Testis (tissue), 2 donors: ENCODE measurements around the gene RHBDD3.

Source experiments
- CTCF ChIP-seq, 3 experiments: fragments of 450-650 bp in 2 of 3; fragments of 200-600 bp in 1 of 3; sonication (generic) in 1 of 3; IDR thresholded peaks; one replicate each; pipeline ENCODE4 v1.5.1; 2016 to 2019; ENCODE audit warnings: antibody characterized with exemption in 3 of 3, mild to moderate bottlenecking in 2 of 3, moderate library complexity in 1 of 3
- POLR2A ChIP-seq: fragments of 450-650 bp; IDR thresholded peaks from one replicate; pipeline ENCODE4 v1.6.1; 2017; ENCODE audit warnings: antibody characterized with exemption, mild to moderate bottlenecking, moderate library complexity

GRCh38 chr22:29311464-29312217 is 43.9 kb upstream of the RHBDD3 start:
- TF ChIP-seq CTCF (IDR thresholded peaks at IDR 0.05) (no peak), POLR2A (no peak)
